HG02571 (cell line): Measurements from ENCODE around the gene SRMS.
A peak's percentile ranks its signal among the peaks of the same experiment; 100 is the strongest.
"Not testable (repeated sequence)": the region's sequence is repeated elsewhere in the genome, so short reads cannot be mapped to it uniquely, and the experiment has no call there.

ENCODE experiments used
- ATAC-seq: cut with Tn5 transposase; IDR thresholded peaks from one replicate; pipeline ENCODE4 v1.9.1; 2021; ENCODE audit warnings: mild to moderate bottlenecking, moderate library complexity; ENCODE audit not compliant: unreplicated experiment

The SRMS gene

DNA sequence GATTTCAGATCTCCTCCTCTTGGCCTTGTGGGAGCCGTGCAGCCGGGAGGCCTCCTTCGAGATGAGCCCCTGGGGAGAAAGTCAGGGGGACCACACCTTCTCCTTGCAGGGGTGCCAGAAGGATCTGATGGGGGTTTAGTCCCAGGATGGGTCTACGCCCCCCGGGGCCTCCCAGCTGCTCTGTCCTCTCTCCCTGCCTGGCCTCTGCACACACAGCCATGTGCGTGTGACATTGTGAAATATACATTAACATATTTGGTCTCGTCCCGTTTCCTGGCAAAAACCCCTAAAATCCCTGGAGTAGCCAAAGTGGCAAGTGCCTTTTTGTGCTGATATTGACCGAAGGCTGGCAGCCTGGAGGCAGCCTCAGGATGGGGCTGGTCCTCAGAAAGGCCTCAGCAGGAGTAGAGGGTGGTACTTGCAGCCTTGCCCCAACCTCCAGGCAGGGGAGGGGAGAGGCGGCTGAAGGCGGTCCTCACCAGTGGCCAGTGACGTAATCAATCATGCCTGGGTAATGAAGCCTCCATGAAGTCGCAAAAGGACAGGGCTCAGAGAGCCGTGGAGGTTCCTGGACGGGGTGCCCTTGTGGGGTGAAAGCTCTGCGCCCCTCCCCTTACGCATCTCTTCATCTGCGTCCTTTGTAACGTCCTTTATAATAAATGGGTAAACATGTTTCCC, 31.6 kb upstream of the SRMS start:
- no peak for ATAC-seq

DNA sequence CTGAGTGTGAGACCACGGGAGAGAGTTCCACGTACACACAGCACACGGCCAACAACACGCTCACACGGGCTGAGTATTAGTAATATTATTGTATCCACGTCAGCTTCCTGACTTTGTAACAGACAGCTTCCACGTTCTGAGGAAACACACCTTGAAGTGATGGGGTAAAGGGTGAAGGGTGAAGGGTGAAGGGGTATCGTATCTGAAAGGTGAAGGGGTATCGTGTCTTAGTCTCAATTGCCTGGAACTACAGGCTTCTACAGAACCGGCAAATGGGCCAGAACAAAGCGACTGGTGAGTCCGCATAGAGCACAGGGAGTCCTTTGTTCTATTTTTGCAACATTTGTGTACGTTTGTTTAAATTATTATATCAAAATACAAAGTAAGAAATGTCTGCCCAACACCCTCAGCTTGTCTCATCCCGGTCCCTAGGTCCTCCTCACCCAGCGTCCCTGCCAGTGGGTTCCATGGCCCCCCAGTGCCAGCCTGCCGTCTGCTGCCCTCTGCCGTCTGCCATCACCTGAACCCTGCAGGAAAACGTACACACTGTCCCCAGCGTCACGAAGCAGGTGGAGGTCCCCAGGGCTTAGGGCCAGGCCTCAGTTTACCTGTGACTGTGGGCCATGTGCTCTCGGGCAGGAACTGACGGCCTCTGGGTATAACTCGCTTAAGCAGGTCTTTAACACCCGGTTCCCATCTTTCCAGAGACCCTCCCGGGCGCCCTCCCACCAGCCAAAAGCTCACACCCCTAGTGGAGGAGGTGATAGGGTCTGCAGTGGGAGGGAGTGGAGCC, 30.9 kb upstream of the SRMS start:
- ATAC-seq: no peak

DNA sequence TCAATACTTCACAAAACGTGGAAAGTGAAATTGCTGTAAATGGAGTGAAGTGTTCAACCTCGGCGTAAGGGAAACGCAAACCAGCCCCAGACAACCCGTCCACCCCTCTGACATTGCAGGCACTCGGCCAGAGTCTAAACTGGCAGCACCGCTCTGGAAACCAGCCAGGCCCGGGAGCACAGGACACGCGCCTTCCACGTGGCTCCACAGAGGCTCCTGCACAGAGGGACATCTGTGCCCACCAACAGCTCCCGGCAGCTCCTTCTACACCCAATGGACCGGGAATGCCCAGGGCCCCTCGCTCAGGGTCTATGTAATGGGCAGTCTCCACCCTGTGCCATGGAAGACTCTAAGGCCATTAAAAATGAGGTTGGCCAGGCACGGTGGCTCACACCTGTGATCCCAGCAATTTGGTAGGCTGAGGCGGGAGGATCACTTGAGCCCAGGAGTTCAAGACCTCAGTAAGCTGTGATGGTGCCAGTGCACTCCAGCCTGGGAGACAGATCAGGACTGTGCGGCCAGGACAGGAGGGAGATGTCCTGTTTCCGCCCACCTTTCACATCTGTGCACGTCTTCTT, 29.9 kb upstream of the SRMS start:
- no peak for ATAC-seq

DNA sequence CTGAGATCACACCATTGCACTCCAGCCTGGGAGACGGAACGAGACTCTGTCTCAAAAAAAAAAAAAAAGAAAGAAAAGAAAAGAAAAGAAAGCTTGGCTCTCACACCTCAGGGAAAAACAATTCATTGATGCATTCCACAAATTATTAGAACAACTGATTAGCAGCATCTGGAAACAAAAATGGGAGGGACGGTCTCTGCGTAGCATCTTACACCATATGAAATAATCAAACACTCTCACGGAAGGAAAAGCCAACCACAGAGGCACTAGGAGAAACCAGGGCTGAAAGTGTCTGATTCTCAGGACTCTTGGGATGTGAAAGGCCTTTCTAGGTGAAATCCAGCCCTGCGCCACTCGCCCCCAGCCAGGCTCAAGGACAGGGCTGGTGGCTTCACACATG, 28.8 kb upstream of the SRMS start:
- no peak for ATAC-seq

DNA sequence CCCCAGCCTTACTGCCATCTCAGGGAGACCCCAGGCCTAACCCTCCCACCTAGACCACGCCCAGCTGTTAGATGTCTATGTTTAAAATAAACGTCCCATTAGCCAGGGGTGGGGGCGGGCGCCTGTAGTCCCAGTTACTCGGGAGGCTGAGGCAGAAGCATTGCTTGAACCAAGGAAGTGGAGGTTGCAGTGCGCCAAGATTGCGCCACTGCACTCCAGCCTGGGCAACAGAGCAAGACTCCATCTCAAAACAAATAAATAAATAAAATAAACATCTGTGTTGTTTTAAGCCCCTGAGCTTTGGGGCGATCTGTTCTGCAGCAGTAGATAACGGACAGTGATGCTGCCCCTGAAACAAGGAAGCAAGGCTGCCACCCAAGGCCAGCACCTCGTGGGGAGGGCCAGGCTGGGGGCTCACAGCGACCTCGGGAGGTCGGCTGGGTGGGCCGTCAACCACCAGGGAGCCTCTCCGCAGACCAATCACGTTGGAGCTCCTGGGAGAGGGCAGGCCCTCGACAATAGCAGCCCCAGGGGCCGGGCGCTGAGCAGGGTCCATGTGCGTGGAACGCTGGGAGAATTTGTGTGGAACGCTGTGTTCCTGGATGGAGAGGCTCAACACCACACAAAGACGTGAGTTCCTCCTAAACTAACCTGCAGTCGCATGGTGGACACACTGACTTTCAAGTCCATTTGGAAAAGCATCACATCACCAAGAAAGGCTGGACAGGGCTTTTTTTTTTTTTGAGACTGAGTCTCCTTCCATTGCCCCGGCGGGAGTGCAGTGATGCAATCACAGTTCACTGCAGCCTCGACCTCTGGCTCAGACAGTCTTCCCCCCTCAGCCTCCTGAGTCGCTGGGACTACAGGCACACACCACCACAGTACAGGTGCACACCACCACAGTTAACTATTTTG, 27.5 kb upstream of the SRMS start:
- no peak for ATAC-seq

DNA sequence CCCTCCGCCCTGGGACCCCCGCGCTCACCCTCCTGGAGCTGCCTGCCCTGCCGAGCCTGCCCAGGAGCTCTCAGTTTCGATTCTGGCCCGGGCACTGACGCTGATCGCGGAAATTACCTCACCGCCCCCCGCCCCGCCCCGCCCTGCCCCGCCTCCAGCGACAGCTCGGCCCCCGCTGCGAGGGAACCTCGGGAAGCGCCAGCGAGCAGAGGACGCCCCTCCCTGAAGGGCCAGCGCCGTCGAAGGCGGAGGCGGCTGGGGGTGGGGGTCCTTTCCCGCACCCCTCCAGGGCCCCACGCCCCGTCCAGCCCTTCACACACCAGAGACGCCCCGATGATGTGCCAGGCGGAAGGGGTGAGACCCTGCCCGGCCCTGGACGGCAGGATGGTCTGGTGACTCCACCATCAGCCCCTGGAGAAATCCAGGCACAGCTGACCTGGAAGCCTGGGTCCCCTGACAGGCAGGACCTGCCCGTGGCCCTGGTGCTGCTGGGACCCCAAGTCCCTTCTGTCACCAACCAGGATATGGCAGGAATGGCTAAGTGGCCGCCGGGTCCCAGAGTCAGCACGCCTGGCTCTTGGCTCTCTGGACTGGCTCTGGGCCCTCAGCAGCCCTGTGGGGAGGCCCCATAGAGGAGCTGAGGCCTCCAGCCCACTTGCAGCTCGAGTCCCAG, 26.7 kb upstream of the SRMS start, which contains the start of gene HELZ2:
Gene HELZ2, minus strand, starts transcription at position 84 of the 673 bp plus-strand sequence. CDS start 1,854 bp downstream, outside the sequence.
- ATAC-seq: peak; percentile 53

DNA sequence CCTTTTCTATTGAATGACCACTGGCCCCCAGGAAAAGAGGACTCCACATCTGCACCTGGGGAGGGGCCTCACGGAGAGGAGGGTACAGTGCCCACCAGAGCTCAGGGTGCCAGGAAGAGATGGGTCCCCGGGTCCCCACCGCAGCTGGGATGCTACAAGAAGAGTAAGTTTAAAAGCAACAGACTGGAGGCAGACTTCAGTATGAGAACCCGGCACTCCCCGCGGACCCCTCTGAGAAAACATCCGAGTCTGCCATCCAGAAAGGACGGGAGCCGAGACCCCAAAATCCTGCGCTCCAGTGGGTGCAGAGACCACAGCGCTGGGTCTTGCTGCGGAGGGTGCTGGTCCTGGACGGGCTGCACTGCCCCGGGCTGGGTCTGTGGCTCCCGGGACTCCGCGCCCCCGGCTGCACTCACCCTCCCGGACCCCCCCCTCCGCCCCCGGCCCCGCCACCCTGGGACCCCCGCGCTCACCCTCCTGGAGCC, 26.1 kb upstream of the SRMS start:
- ATAC-seq: no peak

DNA sequence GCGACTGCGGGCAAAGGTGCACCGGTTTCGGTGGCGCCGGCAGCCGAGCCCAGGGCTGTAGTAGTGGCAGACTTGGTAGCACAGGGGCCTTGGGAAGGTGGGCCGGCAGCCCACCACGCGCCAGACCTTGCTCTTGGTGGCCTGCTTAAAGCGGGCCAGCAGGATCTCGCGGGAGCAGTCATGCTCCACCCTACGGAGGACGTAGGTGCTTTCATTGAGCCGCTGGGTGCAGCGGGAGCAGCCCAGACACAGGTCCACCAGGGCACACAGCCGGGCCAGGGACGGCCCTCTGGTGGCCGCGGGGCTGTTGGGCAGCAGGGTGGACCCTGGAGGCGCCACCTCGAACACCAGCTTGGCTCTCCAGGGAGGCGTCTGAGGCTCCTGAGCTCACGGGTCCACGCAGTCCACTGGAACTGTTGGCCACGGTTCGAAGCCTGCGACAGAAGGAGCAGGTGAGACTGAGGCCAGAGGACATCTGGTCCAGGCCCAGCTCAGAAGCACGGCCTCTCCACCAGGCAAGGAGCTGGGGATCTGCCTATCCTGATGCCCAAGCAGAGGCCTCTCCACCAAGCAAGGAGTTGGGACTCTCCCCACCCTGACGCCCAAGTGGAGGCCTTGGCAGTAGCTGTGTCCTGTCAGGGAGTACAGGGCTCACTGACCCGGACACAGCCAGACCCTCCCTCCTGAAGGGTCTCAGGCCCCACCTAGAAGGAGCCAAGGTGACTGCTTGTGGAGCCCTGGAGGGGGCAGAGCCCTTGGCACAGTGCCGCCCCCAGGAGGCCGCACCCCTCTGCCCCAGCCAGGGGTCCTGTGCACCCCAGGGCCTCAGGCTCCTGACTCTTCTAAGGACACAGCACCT, 25.5 kb upstream of the SRMS start:
- ATAC-seq: no peak

DNA sequence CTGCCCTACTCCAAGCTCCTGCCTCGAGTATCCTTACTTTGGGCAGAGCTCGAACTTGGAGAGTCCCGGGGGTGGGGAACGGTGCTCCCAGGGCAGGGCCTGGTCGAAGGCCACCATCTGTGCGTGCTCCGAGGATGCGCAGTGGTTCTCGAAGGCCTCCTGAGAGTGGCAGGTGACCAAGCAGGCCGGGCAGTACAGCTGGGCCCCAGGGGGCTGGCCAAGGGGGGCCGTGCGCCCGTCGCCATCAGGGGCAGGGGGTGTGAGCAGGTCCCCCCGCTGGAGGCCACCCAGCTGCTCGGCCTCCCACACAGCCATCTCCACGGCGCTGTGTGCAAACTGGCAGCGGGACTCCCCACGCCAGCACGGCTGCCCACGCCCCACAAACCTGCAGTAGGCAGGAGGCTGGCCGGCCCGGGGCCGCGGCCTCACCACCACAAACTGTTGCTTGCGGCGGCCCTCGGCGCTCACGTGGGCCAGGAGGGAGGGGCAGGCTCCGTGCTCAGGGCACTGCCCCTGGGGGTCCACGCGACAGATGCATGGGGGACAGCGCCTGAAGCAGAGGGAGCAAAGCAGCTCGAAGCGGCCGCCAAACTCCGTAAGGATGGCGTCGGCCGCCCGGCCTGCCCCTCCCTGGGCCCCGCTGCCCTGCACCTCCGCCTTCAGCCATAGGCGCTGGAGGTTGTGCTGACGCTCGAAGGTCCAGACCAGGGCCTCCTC, 24.7 kb upstream of the SRMS start:
- ATAC-seq: no peak

DNA sequence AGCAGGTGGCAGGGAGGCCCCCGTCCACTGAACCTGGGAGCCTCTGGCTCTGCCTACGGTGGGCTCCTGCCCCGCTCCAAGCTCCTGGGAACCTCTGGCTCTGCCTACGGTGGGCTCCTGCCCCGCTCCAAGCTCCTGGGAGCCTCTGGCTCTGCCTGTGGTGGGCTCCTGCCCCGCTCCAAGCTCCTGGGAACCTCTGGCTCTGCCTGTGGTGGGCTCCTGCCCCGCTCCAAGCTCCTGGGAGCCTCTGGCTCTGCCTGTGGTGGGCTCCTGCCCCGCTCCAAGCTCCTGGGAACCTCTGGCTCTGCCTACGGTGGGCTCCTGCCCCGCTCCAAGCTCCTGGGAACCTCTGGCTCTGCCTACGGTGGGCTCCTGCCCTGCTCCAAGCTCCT, 23.5 kb upstream of the SRMS start:
- not testable (repeated sequence) for ATAC-seq

DNA sequence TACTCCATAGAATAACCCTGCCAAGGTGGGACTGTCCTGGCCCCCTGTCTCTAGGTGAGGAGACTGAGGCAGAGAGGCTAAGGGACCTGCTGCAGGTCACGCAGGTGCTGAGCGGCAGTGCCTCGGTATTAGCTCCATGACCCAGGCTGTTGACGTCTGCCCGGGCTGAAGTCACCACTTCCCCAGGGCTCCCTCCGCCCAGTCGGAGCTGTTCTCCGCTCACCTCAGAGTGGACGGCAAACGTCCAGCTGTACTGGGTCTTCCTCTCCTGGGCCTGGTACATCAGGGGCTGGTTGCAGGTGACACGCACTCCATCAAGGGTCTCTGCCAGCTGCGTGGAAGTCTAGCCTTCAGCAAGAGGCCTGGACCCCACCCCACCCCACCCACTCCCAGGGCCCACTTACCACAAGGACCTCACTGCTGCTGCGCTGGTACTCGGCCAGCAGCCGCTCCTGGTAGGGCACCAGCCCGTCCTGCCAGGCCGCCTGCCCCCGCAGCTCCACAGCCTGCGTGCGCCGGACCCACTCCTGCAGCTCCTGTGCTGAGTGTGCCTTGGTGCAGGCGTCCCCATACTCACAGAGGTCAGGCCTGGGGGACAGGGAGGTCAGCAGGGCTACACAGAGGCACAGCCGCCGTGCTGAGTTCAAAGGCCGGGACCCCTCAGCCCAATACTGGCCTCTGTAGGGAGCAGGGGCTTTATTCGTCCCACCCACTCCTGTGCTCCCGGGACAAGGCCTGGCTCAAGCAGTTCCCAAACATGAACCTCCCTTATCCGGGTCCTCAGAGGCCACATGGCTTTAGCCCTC, 22.9 kb upstream of the SRMS start:
- no peak for ATAC-seq

DNA sequence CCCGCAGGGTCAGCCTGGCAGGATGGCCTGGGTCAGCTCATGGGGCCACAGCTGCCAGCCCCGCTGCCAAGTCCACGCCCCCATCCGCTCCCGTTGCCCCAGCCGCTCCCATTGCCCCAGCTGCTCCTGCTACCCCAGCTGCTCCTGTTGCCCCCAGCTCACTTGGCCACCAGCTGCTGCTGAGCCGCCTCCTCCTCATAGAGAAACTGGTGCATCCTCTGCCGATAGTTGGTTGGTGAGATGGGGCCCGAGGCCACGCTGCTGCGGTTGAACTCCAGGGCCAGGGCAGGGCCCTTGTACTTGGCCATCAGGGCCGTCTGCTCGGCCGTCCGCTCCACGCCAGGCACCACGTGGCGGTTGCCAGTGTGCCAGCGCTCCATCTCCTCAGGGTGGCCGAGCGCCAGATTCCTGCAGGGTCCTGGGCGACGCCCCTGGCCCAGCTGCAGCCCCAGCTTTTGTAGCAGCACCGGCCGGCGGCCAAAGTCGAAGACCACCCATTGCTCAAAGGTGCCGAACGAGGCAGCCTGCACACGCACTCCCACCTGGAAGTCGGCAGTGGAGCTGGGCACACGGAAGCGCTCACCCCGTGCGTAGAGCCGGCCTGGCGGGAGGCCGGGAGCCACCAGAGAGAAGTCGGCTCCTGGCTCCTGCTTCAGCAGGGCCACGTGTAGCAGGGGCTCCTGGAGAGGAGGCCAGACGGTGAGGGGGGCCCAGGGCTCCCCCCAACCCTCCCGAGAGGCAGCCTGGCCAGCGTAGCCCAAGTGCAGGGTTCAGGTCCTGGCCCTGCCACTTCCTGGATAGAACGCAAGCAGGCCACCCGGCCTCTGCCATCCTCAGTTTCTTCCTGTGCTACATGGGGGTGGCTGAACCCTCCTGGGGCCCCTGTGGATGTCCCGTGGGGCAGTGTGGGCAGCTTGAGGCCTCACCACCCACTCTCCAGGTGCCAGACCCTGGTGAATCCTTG, 21.7 kb upstream of the SRMS start:
- no peak for ATAC-seq

DNA sequence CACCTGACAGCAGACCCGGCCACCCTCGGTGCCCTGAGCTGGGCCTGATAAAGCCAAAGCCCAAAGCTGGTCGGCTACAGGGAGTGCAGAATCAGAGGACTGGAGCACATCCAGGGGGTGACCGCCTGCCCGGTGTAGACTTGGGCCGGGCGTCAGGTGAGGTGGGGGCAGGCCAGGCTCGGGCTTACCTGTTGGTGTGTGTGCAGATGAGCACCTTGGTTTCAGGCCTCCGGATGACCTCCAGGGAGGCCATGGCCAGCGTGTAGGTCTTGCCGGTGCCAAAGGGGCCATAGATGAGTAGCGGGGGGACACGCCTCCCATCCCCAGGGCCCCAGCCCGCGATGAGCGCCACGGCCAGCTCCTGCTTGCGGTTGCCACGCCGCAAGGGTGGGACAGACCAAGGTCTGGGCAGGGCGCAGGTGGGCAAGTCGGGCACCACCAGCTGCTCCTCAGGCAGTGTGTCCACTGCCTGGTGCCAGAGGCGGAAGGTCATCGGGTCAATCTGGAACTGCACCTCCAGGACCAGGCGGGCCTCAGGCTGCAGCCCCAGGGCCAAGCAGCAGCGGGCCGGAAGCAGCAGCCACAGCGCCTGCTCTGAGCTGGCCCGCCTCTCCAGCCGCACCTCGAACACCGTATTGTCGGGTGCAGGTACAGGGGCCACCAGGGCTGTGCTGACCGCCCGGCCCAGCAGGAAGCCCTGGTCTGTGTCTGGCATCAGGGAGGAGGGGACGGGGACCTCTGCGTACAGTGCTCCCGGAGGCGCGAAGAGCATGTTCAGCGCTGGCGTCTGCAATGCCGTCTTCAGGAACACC, 20.8 kb upstream of the SRMS start:
- peak; percentile 26 for ATAC-seq

DNA sequence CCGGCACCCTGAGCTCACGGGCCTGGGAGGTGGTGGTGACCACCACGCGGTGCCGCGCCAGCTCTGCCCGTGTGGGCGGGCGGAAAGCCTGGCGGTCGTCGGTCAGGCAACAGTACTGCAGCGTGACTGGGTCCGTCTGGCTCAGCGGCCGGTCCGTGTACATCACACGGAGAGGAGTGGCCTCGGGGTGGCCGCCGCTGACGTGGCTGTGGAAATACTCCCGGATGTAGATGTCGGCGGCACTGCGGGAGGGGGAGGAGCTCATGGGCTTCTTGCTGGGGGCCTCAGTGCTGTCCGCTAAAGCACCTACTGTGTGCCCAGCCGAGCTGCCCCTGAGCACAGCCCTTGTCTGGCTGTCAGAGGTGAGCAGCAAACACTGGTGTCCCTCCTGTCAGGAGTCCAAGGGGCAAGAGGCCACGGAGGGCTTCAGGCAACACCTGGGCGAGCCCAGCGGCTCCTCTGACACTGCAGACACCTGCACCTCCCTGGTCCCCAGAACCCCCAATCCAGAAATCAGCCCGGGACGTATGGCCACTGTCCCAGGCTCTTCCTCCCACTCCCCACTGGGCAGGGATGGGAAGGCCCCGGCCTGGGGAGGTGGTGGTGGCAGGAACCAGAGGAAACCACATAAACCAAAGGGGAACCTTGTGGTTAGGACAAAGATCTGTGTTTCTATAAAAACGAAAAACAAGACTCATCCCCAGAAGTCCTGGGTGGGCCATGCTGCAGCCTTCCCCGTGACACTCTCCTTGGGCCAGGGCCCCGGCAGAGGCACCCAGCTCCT, 20.0 kb upstream of the SRMS start:
- peak; percentile 55 for ATAC-seq

DNA sequence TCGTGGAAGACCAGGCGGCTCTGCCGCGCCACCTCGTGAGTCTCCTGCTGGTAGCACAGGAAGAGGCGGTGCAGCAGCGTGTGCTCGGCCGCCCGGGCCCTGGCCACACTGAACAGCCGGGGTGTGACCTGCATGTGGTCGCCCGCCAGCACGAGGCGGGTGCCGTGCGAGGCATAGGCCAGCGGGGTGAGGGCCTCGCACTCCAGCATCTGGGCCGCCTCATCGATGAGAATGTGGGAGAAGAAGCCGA, 19.5 kb upstream of the SRMS start:
- ATAC-seq: no peak
